Uterus (tissue), 2 donors: ENCODE data around the gene TMEM131L.

ENCODE experiments used
- POLR2A ChIP-seq, 2 donors: fragments of 450-650 bp; IDR thresholded peaks; one replicate each; pipeline ENCODE4 v1.6.1; 2016; ENCODE audit warnings: antibody characterized with exemption in 2 of 2, mild to moderate bottlenecking in 1 of 2, moderate library complexity in 1 of 2
- TF ChIP-seq, protein P1 (sequence below), 4 experiments: fragments of 200-600 bp in 2 of 4; fragments of 450-650 bp in 2 of 4; sonication (generic) in 2 of 4; IDR thresholded peaks; one replicate each; pipeline ENCODE4 v1.5.1; 2016 to 2019; ENCODE audit warnings: antibody characterized with exemption in 4 of 4, mild to moderate bottlenecking in 2 of 4, moderate library complexity in 1 of 4

DNA sequence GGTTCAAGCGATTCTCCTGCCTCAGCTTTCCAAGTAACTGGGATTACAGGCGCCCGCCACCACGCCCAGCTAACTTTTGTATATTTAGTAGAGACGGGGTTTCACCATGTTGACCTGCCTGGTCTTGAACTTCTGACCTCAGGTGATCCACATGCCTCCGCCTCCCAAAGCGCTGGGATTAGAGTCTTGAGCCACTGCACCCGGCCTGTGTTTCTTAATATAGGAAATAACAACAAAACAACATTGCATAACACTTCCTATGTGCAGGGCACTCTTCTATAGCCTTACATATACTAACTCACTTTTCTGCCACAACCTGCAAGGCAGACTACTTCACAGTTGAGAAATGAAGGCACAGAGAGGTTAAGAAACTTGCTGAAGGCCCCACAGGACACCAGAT is 12.8 kb upstream of the TMEM131L start:
- TF ChIP-seq, protein P1, sequence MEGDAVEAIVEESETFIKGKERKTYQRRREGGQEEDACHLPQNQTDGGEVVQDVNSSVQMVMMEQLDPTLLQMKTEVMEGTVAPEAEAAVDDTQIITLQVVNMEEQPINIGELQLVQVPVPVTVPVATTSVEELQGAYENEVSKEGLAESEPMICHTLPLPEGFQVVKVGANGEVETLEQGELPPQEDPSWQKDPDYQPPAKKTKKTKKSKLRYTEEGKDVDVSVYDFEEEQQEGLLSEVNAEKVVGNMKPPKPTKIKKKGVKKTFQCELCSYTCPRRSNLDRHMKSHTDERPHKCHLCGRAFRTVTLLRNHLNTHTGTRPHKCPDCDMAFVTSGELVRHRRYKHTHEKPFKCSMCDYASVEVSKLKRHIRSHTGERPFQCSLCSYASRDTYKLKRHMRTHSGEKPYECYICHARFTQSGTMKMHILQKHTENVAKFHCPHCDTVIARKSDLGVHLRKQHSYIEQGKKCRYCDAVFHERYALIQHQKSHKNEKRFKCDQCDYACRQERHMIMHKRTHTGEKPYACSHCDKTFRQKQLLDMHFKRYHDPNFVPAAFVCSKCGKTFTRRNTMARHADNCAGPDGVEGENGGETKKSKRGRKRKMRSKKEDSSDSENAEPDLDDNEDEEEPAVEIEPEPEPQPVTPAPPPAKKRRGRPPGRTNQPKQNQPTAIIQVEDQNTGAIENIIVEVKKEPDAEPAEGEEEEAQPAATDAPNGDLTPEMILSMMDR (IDR thresholded peaks at IDR 0.05): no peak
- TF ChIP-seq POLR2A (IDR thresholded peaks at IDR 0.05): no peak
